ENCODE results near the gene LCN1.
"Not testable (repeated sequence)": the region's sequence is repeated elsewhere in the genome, so short reads cannot be mapped to it uniquely, and the experiment has no call there.

LCN1 gene

GRCh38 chr9:135522137-135522877 lies 1.1 kb downstream of the LCN1 start:
- DNase-seq (ENCODE audit: low read depth), result no peak

- DNase-seq (ENCODE audit: low read depth), result no peak
These were observed 1.7 kb downstream of the LCN1 start for GRCh38 chr9:135522931-135523330.

GRCh38 chr9:135523521-135524129 lies 2.4 kb downstream of the LCN1 start:
- DNase-seq (ENCODE audit: low read depth), result no peak

- no peak for DNase-seq (ENCODE audit: low read depth)
These were observed 3.1 kb downstream of the LCN1 start for GRCh38 chr9:135524130-135524861.

- no peak for DNase-seq (ENCODE audit: low read depth)
These were observed 4.2 kb downstream of the LCN1 start for GRCh38 chr9:135525241-135526088.

GRCh38 chr9:135526089-135526729 lies 5.0 kb downstream of the LCN1 start:
- no peak for DNase-seq (ENCODE audit: low read depth)

GRCh38 chr9:135526730-135527571 lies 5.7 kb downstream of the LCN1 start:
- DNase-seq (ENCODE audit: low read depth), result no peak

- DNase-seq (ENCODE audit: low read depth), result not testable (repeated sequence)
These were observed 7.7 kb downstream of the LCN1 start for GRCh38 chr9:135528842-135529435.

- DNase-seq (ENCODE audit: low read depth), result no peak
These were observed 8.9 kb downstream of the LCN1 start for GRCh38 chr9:135530146-135530545.

GRCh38 chr9:135531096-135531495 lies 9.9 kb downstream of the LCN1 start:
- no peak for DNase-seq (ENCODE audit: low read depth)

GRCh38 chr9:135533113-135533512 lies 11.9 kb downstream of the LCN1 start:
- DNase-seq (ENCODE audit: low read depth), result no peak

GRCh38 chr9:135533674-135534073 lies 12.4 kb downstream of the LCN1 start:
- no peak for DNase-seq (ENCODE audit: low read depth)

- not testable (repeated sequence) for DNase-seq (ENCODE audit: low read depth)
These were observed 13.0 kb downstream of the LCN1 start for GRCh38 chr9:135534192-135534711.

- not testable (repeated sequence) for DNase-seq (ENCODE audit: low read depth)
These were observed 13.6 kb downstream of the LCN1 start for GRCh38 chr9:135534826-135535225.

GRCh38 chr9:135535631-135536030 lies 14.4 kb downstream of the LCN1 start:
- DNase-seq (ENCODE audit: low read depth), result not testable (repeated sequence)

GRCh38 chr9:135536216-135536615 lies 15.0 kb downstream of the LCN1 start:
- no peak for DNase-seq (ENCODE audit: low read depth)

GRCh38 chr9:135543262-135543894 lies 22.1 kb downstream of the LCN1 start:
- DNase-seq (ENCODE audit: low read depth), result not testable (repeated sequence)

GRCh38 chr9:135544981-135545635 lies 23.9 kb downstream of the LCN1 start:
- no peak for DNase-seq (ENCODE audit: low read depth)

- not testable (repeated sequence) for DNase-seq (ENCODE audit: low read depth)
These were observed 24.5 kb downstream of the LCN1 start, which contains the start of gene OBP2A for GRCh38 chr9:135545646-135546176. Gene OBP2A, plus strand, starts transcription at chr9:135546126. Its CDS starts 55 bp downstream, at chr9:135546181.
